LNCAP (cell line): ENCODE results near the gene VAV3.

ENCODE experiments used
- TF ChIP-seq, protein P1 (sequence below): fragments of 450-650 bp; IDR thresholded peaks from 2 replicates; pipeline ENCODE4 v1.5.1; 2017; ENCODE audit warnings: mild to moderate bottlenecking

Gene VAV3

DNA sequence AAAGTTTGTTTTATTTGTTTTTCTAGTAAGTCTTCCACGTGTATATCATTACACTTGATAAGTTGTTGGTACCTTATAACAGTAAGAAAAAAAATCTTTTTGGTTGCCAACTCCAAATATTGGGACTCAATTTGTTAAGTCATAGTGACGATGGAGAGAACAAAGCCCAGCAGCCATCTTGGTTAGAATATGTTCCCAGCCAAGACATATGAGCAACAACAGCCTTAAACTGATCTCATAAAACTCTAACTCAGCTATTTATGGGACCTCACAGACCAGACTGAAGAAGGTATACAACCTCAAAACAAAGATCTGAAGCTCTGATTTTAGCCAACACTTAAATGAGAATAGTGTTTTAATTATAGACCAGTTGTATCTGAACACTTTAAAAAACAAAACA, 281.3 kb downstream of the VAV3 start:
- TF ChIP-seq, protein P1, sequence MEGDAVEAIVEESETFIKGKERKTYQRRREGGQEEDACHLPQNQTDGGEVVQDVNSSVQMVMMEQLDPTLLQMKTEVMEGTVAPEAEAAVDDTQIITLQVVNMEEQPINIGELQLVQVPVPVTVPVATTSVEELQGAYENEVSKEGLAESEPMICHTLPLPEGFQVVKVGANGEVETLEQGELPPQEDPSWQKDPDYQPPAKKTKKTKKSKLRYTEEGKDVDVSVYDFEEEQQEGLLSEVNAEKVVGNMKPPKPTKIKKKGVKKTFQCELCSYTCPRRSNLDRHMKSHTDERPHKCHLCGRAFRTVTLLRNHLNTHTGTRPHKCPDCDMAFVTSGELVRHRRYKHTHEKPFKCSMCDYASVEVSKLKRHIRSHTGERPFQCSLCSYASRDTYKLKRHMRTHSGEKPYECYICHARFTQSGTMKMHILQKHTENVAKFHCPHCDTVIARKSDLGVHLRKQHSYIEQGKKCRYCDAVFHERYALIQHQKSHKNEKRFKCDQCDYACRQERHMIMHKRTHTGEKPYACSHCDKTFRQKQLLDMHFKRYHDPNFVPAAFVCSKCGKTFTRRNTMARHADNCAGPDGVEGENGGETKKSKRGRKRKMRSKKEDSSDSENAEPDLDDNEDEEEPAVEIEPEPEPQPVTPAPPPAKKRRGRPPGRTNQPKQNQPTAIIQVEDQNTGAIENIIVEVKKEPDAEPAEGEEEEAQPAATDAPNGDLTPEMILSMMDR, result no peak

DNA sequence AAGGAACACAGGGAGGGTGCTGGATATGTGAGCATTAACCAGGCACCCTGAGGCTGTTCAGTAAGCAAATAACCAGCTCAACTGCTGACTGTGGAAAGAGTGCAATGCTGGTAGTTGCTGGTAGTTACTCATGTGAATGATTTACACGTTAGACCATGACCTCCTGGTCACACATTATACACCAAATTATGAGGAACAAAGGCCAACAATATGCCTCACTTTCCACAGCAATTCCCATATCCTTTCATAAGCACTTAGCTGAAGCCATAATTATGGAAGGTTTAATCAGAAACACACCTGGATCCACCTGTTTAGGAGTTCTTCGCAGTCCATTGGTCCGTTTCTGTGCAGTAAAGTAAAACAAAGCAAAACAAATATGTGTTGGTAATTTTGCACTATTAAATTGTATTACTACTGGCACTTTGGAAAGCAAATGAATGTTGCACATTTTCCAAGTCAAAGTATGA, 281.8 kb downstream of the VAV3 start:
- TF ChIP-seq, protein P1, result no peak

DNA sequence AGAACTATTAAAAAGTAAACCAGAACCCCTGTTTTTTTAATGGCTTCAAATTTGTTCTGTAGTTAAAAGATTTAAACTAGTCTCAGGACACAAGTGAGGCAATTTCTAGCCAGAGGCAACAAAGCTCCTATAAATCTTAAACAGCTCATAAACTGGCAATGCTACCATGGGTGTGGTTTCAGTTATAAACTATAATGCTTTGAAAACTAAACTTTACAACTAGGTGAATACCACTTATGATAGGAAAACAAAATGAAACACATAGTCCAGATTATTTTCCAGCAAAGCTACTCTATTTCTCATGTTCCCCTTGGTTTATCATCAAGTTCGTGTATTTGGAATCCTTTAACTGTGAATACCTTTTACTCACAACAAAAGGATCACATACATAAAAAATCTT, 282.5 kb downstream of the VAV3 start:
- TF ChIP-seq, protein P1, result no peak

DNA sequence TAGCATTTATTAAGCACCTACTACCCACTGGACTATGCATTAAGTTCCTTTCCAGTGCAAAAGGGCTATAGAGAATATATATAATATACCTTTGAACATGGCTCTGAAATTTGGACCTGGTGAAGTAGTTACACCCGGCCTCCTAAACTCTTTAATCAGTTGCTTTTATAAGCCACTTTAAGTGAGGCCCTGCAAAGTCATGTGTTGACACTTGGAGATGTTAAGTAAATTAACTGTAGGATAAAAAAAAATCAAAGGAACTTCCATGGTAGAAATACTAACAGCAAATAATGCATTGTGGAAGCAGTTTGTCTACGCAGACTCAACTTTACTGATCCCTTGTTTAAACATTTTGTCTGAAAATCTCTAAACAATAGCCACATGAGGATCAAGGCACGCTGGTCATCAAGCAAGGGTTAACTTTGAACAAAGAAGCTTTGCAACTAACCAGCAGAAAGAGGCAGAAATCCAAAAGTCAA, 283.9 kb downstream of the VAV3 start:
- TF ChIP-seq, protein P1, result no peak

DNA sequence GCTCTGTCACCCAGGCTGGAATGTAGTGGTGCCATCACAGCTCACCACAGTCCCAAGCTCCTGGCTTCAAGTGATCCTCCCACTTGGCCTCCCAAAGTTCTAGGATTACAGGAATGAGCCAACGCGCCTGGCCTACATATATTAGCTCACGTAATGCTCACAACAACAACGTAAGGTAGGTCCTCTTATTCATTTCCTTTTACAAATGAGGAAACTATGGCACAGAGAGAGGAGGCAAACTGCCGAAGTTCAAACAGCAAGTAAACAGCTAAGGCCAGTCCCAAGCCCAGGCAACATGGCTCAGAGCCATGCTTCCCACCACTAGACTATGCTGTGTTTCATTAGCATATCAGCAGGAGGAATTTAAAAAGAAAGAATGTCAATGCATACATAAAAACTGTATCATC, 284.4 kb downstream of the VAV3 start:
- TF ChIP-seq, protein P1, result no peak

DNA sequence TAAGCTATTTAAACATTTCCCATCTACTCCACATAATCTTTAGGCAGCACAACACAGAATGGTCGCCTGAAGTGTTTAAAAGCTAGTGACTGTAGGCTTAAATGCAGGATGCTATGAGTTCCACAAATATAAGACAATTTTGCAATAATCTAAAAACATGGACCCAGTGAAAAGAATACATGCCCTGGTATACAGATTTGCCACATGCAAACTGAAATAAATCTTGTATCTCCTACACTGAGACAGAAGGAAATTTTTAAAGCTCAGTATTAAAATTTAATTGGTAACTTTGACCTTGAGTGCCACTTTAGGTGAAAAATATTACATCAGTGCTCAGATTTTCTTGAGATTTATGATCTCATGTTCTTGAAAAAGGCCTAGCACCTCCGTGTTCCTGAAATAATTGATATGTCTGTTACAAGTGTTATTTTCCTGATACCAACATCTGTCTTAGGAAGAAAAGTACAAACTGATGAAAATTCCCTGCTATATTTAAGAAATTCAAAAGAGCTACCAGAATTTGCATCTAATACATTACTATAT, 285.5 kb downstream of the VAV3 start:
- TF ChIP-seq, protein P1, result no peak

DNA sequence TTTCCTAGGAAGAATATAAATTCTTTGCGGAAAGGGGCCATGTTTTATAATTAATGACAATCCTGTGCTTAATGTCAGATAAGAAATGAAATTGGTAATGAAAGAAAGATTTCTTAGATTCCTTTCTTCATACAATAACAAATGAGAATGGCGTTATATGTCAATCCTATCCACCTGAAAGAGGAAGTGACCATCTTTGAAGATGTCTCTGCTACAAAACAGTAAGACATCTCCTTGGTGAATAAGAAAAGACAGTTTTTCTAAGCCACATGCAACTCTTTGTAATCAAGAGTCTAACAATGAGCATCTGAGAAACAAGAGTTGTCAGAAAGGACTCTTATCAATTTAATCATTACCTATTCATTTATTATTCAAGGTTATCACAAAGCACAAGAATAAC, 286.0 kb downstream of the VAV3 start:
- TF ChIP-seq, protein P1, result no peak

DNA sequence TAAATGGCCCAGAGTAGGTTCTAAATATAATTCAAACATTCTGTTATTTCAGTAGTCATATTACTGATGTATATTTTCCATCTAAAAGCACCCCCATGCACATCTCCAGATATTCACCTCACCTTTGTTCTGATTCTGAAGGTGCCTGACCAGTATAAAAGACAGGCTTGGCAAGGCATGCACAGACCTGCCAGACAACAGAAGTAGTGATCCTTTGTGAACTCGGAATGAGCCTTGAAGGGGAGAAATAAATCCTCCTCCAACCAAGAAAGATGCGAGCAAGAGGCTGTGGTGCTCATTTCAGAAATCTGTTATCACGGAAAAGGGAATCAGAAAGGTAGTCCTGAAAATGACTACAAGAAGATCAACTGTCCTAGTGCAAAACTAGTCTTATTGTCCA, 287.3 kb downstream of the VAV3 start:
- TF ChIP-seq, protein P1, result no peak
